Activated CD8-positive, alpha-beta memory T cell treated with anti-CD3 and anti-CD28 coated beads, Interleukin-2, amount 50 U/mL, for 4 hours (primary cell): Measurements from ENCODE around the gene SMTNL2.

Source experiments
- DNase-seq: peaks from one replicate; pipeline ENCODE4 v3.0.0-alpha.2; 2020

The SMTNL2 gene

GRCh38 chr17:4545217-4545951 is 38.9 kb upstream of the SMTNL2 start:
- DNase-seq: peak; percentile 15

- DNase-seq: no peak
These were observed 37.0 kb upstream of the SMTNL2 start for GRCh38 chr17:4547118-4547906.

GRCh38 chr17:4548061-4548461 is 36.3 kb upstream of the SMTNL2 start:
- no peak for DNase-seq

GRCh38 chr17:4548721-4549531 is 35.4 kb upstream of the SMTNL2 start:
- DNase-seq: no peak

- DNase-seq: no peak
These were observed 34.4 kb upstream of the SMTNL2 start for GRCh38 chr17:4549781-4550533.

- no peak for DNase-seq
These were observed 33.7 kb upstream of the SMTNL2 start for GRCh38 chr17:4550534-4551039.

GRCh38 chr17:4551141-4551540 is 33.2 kb upstream of the SMTNL2 start:
- DNase-seq: no peak

- DNase-seq: no peak
These were observed 32.4 kb upstream of the SMTNL2 start for GRCh38 chr17:4551796-4552525.

- DNase-seq: no peak
These were observed 30.7 kb upstream of the SMTNL2 start for GRCh38 chr17:4553669-4554068.

GRCh38 chr17:4554441-4554996 is 29.8 kb upstream of the SMTNL2 start:
- no peak for DNase-seq

GRCh38 chr17:4554997-4555799 is 29.1 kb upstream of the SMTNL2 start, which contains the start of gene MYBBP1A:
Gene MYBBP1A (minus strand): TSS chr17:4555384. CDS start chr17:4555324, 60 bp downstream.
- DNase-seq: peak; percentile 97

GRCh38 chr17:4555873-4556759 is 28.2 kb upstream of the SMTNL2 start:
- DNase-seq: no peak

- no peak for DNase-seq
These were observed 27.3 kb upstream of the SMTNL2 start for GRCh38 chr17:4556996-4557395.

- no peak for DNase-seq
These were observed 26.5 kb upstream of the SMTNL2 start for GRCh38 chr17:4557626-4558346.

- DNase-seq: no peak
These were observed 25.9 kb upstream of the SMTNL2 start for GRCh38 chr17:4558347-4558971.

GRCh38 chr17:4559139-4559791 is 25.1 kb upstream of the SMTNL2 start:
- DNase-seq: no peak

- DNase-seq: no peak
These were observed 24.4 kb upstream of the SMTNL2 start for GRCh38 chr17:4559966-4560365.

GRCh38 chr17:4560421-4560820 is 23.9 kb upstream of the SMTNL2 start, which contains the start of gene GGT6:
Gene GGT6 (minus strand): TSS chr17:4560577. CDS start chr17:4560521, 56 bp downstream.
- DNase-seq: no peak
